HG03354 (cell line): ENCODE data around the gene TAX1BP3.

Experiments
- ATAC-seq: cut with Tn5 transposase; IDR thresholded peaks from one replicate; pipeline ENCODE4 v1.9.1; 2021; ENCODE audit warnings: mild to moderate bottlenecking; ENCODE audit not compliant: unreplicated experiment, poor library complexity, severe bottlenecking

The TAX1BP3 gene

DNA sequence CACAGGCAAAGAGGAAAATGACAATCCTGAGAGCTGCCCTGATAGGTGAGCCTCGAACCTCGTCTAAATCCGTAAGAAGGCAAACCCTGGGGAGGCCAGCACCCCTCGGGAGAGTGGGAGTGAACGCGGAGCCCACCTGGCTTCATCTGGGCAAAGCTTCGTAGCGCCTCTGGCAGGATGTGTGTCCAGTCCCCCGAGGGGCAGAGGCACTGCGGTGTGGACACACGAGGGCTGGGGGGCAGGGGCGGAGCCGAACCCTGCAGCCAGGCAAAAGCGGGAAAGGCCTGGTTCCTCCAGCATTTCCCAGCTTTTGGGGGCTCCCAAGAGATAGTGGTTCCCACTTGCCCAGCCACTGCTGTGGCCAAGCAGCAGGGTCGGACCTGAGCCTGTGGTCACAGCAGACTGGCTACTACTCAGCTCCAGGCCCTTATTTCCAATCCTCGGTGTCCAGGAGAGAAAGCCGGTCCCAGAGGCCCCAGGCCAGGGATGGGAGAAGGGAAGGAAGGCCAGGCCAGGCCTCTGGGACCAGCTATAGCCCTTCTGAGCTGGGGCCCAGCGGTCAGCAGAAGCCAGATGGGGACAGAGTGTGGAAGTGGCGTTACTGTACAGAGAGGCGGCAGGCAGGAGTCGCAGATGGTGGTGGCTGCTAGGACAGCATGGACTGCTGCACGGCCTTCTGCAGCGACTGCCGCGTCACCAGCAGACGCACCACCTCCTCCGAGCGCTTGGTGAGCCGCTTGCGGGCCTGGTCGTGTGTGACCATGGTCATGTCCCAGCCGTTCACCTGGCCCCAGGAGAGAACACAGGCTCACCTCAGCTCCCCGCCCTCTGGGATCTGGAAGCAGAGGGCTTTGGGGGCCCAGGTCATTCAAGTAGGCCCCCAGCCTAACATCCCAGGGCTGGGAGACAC lies 5.0 kb downstream of the TAX1BP3 start:
- no peak for ATAC-seq

DNA sequence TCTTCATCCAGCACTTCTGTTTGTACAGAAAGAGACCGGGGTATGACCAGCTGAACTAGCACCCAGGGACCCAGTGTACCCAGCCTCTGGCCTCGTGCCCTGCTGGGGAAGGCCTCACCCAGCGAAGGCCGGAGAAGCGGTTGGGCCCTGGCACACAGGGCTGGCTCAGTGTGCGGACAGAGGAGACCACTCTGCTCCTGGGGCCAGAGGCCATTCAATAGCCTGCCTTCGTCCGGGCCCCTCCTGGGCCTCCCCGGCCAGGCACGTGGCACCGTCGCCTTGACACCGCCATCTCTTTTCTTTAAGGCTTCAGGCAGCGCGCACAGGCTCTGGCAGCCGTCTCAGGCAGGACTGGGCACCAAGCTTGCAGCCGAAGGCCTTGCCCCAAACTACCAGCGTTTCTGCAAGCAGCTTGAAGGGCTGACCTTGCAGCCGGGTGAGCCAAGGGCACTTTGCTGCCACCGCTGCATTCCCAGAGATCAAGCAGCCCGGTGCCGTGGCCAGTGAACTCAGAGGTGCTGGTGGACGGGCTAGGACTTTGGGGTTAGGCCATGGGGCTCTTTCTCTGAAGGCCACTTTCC lies 8.0 kb downstream of the TAX1BP3 start:
- no peak for ATAC-seq

DNA sequence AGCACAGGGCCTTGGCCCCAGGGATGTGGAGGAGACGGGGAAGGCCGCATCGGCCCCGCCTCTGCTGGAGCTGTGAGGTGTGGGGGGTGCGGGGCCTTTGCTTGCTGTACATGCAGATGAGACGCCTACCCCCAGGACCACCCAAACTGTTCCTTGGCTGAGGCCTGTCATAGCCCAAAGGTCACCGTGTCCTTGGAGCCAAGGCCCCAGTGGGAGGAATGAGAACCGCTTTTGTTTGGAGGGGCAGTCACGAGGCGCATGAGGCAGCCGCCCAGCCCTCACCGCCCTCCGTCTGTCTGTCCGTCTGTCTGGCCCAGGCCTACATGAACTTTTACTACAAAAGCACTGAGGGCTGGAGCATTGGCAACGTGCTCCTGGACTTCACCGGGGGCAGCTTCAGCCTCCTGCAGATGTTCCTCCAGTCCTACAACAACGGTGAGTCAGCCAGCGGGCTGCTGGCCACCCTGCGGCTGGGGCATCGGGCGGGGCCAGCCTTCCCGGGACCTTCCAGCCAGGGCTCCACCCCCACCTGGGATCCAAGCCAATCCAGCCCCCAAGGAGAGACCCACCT lies 8.8 kb downstream of the TAX1BP3 start:
- no peak for ATAC-seq

DNA sequence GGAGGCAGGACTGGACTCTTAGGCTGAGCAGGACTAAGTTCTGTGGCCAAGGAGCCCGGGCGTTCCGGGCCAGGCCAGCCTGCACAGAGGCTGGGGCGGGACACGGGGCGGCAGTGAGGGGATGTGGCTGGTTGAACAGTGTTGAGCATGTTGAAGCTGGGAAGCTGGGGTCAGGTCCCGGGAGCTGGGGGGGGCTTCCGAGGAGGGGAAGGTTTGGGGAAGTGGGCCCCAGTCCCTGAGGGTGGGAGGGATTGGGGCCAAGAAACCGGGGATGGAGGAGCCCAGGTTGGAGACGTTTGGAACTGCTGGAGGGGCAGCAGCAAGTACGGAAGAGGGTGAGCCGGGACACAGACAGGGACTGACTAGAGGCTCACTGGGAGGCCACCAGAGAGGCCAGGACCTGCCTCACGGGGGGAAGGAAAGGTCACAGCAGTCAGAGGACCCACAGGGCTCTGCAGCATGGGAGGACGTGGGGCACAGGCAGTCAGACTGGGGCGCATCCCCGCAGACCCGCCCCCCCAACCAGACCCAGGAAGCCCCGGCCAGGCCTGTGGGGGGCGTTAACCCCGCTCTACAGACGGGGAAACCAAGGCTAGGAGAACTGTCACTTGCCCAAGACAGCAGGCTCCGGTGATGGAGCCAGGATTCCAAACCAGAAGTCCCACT lies 9.5 kb downstream of the TAX1BP3 start:
- ATAC-seq: no peak

DNA sequence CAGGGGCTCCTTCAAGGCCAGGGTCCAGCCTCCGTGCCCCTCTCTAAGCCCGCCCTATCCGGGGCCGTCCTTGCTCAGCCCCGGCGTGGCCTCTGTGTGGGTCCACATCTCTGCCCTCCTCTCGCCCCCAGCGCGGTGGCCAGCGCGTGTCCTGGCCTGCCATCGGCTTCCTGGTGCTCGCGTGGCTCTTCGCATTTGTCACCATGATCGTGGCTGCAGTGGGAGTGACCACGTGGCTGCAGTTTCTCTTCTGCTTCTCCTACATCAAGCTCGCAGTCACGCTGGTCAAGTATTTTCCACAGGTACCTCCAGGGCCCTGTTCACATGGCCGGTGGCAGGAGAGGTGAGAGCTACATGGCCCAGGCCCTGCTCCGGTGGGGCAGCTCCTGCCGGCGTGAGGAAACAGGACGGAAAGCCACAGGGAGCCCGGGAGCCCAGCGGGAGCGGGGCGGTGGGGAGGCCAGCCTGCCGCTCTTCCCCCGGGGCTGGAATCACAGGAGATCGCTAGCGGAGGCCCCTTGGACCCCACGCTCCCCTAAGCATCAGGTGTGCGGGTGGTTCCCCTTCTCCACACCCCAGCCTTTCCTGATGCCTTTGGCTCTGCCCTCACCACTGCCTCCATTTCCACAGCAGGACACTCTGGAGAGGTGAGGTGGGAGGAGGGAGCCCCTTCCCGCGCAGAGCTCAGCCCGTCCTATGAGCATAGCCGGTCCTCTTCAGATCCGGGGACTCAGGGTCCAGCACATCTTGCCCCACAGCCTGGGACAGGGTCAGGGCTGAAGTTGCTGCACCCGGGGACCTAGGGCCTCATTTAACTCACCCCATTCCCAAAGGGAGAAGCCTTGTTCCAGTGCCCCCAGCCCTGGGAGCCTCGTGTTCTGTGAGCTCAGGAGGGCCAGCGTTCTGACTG lies 10.2 kb downstream of the TAX1BP3 start:
- ATAC-seq: no peak

DNA sequence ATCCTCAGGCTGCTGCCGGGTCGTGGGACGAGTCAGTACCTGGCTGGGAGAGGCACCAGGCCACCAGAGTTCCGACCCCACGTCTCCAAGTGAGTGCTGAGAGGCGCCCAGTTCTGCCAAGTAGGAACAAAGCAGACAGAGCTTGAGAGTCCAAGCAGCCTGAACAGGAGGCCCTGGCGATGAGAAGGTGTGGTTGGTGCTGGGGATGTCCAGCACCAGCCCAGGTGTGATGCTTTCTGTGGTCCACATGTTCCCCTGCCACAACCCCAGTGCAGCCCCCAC lies 10.8 kb downstream of the TAX1BP3 start:
- no peak for ATAC-seq

DNA sequence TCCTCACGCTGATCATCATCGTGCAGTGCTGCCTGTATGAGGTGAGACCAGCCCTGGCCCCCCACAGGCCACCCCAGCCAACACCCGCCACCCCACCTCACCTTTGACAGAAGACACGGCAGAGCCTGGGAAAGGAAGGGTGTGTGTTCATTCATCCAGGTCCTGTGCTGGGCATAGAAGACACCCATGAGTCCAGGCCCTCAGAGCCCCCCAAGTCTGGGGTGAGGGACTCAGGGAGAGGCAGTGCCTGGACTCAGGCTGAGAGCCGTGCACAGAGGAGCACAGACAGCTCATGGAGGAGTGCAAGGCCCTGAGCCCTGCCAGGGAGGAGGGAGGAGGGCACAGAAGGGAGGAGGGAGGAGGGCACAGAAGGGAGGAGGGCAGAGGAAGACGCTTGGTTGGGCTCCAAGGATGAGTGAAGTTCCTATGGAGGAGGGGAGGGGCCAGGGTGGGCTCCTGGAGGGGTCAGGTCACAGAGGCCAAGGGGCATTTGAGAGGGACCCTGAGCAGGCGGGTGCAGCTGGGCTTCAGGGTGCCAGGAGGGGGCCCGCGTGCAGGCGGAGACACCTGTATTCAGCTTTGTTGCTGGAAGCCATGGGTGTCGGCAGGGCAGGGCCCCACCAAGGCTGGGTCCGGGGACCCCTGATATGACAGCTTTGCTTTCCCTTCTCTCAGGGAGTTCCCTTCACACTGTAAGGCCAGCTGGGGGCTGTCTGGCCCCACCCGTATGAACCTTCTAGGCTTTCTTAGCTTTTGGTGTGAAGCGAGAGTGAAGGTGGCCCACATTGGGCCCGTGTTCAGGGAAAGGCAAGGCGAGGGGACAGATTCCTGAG lies 11.4 kb downstream of the TAX1BP3 start:
- ATAC-seq: no peak

DNA sequence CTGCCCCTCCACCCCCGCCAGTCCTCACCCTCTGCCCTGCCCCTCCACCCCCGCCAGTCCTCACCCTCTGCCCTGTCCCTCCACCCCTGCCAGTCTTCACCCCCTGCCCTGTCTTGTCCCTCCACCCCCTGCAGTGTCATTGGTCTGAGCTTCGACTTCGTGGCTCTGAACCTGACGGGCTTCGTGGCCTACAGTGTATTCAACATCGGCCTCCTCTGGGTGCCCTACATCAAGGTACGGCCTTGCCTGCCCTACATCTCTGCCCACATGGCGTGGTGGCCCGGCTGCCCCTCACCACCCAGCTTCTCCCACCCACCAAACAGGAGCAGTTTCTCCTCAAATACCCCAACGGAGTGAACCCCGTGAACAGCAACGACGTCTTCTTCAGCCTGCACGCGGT lies 12.0 kb downstream of the TAX1BP3 start:
- ATAC-seq: no peak

DNA sequence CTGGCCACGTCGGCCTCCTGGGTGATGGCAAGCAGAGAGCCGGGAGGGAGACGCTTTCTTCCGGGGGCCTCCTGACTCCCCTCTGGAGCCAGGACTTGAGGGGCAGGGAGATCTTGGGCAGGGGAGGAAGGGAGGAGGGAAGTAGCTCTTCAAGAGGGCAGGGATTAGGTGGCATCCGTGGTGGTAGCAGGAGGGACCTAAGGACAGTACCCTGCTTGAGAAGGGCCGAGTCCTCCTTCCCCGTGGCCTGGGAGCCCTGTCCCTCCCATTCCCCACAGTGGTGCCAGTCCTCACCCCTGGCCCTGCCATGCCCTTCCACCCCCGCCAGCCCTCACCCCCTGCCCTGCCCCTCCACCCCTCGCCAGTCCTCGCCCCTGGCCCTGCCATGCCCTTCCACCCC lies 12.6 kb downstream of the TAX1BP3 start:
- no peak for ATAC-seq

DNA sequence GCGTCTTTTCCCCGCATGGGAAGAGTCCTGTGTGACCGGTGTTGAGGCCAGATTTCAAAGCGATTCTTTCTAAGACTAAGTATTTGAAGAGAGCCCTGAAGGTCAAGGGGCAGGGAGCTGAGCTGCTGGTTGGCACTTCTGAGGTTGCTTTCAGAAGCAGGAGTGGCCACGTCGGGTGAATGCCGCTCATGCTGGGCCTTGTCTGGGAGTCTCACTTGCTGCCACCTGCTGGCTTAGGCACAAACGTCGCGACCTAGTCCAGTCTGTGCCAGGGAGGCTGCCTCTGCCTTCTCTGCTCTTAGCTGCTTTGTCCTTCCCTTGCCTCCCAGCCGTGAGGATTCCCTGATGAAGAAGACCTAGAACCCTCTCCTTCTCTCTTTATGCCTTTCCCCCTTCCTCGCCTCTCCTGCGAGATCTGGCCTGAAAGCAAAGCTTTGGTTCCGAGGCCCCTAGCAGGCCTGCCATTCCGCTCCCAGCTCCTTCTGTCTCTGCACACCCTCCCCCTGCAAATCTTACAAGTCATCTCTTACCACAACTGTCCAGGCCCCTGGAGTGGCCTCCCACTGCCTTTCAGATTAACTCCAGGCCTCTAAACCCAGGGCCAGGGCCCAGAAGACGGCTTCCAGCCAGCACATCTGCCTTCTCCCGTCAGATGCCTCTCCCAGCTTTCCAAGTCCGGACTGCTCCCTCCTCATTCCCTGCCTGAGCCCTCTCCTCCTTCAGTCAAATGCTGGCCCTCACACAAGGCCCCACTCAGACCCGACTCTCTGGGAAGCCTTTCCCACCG lies 20.4 kb downstream of the TAX1BP3 start:
- ATAC-seq: no peak

DNA sequence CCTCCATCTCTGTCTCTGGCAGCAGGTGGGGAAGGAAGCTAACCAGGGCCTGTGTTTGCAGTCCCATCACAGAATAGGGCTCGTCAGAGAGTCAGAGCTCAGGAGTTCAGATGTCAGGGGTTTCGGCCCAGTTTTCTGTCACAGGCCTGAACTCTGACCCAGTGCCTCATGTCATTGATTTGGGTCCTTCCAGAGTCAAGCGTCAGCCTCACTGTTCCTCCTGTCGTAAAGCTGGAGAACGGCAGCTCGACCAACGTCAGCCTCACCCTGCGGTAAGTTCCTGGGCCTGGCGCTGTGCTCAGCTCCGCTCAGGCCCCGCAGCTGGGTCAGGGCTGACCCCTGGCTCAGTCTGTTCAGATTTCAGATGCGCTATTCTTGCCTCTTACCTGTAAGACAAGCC lies 21.1 kb downstream of the TAX1BP3 start:
- ATAC-seq: no peak

DNA sequence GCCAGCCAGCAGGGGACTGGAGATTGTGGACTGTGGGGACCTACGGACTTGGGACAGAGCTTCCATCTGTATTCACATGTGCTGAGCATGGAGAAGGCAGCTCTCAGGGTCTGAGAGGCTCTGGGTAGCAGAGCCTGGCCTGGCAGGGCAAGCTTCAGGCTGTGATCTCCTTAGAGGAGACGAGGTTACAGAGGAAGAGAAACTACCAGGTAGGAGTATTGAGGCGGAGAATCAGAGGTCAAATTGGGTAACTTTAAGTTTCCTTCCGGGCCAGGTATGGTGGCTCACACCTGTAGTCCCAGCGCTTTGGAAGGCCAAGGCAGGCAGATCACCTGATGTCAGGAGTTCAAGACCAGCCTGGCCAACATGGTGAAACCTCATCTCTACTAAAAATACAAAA lies 23.1 kb downstream of the TAX1BP3 start:
- no peak for ATAC-seq

DNA sequence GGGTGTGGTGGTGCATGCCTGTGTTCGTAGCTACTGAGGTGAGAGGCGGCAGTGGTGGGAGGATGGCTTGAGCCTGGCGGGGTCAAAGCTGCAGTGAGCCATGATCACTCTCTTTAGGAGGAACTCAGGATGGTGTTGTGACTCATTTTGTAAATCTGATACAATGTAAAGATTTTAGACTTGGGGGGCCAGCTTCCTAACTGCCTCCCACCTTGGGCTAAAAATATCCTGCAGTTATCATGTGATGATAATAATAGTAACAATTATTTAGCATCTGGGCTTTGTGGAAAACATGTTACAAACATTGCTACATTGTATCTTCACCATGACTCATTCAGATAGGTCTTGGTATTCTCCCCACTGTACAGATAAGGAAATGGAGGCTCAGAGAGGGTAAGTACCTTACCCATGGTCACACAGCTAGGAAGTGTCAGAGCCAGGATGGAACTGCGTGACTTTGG lies 24.5 kb downstream of the TAX1BP3 start:
- ATAC-seq: no peak

DNA sequence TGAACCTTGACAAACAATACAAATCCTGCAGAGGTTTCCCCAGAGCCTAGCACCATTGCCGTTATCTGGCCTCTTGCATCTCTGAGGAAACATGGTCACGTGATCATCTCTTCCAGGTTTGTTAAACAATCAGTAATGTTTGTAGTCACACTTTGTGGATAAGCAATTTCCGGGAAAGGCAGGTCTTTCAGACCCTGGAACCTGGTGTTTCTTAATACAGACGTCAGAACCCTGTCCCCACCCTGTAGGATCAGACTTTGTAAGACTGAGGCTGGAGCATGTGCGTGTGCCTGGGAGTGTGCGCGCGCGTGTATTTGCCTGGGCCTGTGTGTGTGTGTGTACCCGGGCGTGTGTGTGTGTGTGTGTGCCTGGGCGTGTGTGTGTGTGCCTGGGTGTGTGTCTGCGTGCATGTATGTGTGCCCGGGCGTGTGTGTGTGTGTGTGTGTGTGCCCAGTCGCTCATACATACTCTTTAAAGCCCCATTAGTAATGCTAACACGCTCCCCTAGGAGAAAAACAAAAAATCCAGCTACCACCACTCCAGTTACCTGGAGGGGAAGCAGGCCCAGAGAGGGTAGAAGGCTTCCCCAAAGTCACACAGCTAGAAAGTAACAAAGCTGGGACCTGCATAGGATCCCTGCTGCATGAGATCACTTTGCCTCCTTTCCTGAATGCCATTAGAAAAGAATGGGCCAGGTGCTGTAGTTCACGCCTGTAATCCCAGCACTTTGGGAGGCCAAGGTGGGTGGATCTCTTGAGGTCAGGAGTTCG lies 26.5 kb downstream of the TAX1BP3 start:
- no peak for ATAC-seq

DNA sequence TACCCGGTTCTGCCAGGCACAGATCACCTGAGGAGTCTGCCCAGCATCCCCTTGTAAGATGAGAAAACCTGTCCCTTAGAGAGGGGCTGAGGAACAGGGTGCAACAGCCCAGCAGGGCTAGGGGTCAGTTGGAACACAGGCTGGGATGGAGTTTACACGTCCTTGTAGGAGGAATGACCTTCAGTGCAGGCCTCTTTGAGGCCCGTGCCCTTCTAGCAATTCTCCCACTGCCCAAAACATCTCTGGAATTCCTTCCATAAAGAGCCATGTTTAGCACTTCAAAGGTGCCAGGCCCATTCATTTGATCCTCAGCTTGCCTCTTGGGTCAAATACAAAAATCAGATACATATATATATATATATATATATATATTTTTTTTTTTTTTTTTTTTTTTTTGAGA lies 27.4 kb downstream of the TAX1BP3 start:
- no peak for ATAC-seq

DNA sequence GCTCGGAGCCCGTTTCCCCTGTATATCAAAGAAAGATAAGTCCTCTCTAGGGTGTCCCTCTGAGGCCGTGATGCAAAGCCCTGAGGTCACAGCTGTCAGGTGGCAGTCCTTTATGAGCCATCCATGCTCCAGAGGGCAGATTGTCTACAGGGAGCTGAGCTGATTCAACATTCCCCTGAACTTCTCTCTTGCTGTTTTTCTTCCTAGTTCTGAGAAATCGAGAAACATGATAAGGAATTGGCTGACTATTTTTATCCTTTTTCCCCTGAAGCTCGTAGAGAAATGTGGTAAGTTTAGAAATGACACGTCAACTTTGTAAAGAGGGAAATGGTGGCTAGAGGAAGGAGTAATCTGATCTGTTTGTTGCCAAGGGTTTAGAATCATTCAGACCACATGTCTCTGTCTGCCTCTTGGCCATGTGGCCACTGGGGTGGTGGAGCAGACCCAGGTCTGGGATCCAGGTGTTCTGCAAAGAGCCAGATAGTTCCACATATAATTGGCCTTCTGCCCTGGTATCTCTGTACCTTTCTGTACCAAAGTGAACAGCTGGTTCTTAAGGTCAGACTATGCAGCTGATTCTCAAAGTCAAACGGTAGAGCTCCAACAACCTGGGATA lies 28.3 kb downstream of the TAX1BP3 start:
- no peak for ATAC-seq

DNA sequence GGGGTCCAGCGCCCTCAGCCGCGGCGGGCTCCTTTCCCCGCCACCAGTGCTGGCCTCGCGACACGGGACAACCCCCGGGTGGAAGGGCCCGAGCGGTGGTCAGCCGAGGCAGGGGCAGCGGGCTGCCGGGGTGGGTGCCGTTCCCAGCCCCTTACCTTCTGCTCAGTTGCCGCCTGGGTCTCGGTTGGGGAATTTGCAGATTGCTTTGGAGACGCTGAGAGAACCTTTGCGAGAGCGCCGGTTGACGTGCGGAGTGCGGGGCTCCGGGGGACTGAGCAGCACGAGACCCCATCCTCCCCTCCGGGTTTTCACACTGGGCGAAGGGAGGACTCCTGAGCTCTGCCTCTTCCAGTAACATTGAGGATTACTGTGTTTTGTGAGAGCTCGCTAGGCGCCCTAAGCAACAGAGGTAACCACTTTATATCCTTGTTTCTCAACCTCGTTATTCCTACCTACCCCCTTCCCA lies 31.4 kb downstream of the TAX1BP3 start:
- no peak for ATAC-seq
